SU-DHL-6 (cell line): ENCODE results near the gene DPAGT1.

Experiments
- H2AFZ ChIP-seq: fragments of 200-600 bp; sonication (generic); 2 replicates; pipeline ENCODE4 v1.6.1; 2014; ENCODE audit warnings: low read depth, mild to moderate bottlenecking, moderate library complexity, mixed read lengths, antibody characterized with exemption, low read length; ENCODE audit not compliant: severe bottlenecking
- H3F3A ChIP-seq: fragments of 200-600 bp; shearing (Covaris generic); 2 replicates; pipeline ENCODE4 v1.6.0; 2016; ENCODE audit warnings: antibody characterized with exemption, mild to moderate bottlenecking; ENCODE audit not compliant: insufficient read depth
- H3K27ac ChIP-seq: fragments of 200-600 bp; sonication (generic); 2 replicates; pipeline ENCODE4 v1.5.1; 2016; ENCODE audit warnings: low read depth, mild to moderate bottlenecking, low read length, moderate library complexity, mixed read lengths
- H3K27me3 ChIP-seq: fragments of 200-600 bp; sonication (generic), shearing (Covaris generic); 2 replicates; pipeline ENCODE4 v1.6.0; 2014; ENCODE audit warnings: mild to moderate bottlenecking, low read length
- H3K36me3 ChIP-seq: fragments of 200-600 bp; sonication (generic); 2 replicates; pipeline ENCODE4 v1.6.1; 2014; ENCODE audit warnings: mild to moderate bottlenecking, low read length, mixed read lengths
- H3K4me2 ChIP-seq: fragments of 300-600, 200-600 bp; shearing (Covaris generic), sonication (generic); 2 replicates; pipeline ENCODE4 v1.6.0; 2014; ENCODE audit warnings: low read length, low read depth, mild to moderate bottlenecking; ENCODE audit not compliant: poor library complexity, severe bottlenecking
- H3K4me3 ChIP-seq: fragments of 200-600 bp; sonication (generic); 2 replicates; pipeline ENCODE4 v1.5.1; 2014; ENCODE audit warnings: antibody characterized with exemption, low read length, mild to moderate bottlenecking, mixed read lengths; ENCODE audit not compliant: insufficient read depth, poor library complexity, severe bottlenecking
- H3K79me2 ChIP-seq: fragments of 200-600 bp; sonication (generic); 2 replicates; pipeline ENCODE4 v1.6.1; 2014; ENCODE audit warnings: mild to moderate bottlenecking, low read length, moderate library complexity; ENCODE audit not compliant: insufficient read depth
- H3K9ac ChIP-seq: fragments of 200-600 bp; sonication (generic); 2 replicates; pipeline ENCODE4 v1.7.0; 2014; ENCODE audit warnings: mild to moderate bottlenecking, low read length
- H3K9me2 ChIP-seq: fragments of 200-600 bp; sonication (generic); replicated peaks from 2 replicates; pipeline ENCODE4 v1.6.1; 2014; ENCODE audit warnings: low read length; ENCODE audit not compliant: insufficient read depth
- H3K9me3 ChIP-seq: fragments of 200-600 bp; sonication (generic); 2 replicates; pipeline ENCODE4 v1.6.1; 2014; ENCODE audit warnings: low read length, mixed read lengths; ENCODE audit not compliant: insufficient read depth
- H4K20me1 ChIP-seq: fragments of 200-600 bp; sonication (generic); 2 replicates; pipeline ENCODE4 v1.6.1; 2014; ENCODE audit warnings: low read depth, mild to moderate bottlenecking, antibody characterized with exemption, low read length, moderate library complexity, mixed read lengths
- EZH2phosphoT487 ChIP-seq: fragments of 200-600 bp; sonication (generic), shearing (Covaris generic); conservative IDR thresholded peaks from 2 replicates; pipeline ENCODE4 v1.6.1; 2018; ENCODE audit warnings: mild to moderate bottlenecking, antibody characterized with exemption, low read length, moderate library complexity, mixed read lengths
- TF ChIP-seq, protein P1 (sequence below): fragments of 200-600 bp; sonication (generic); IDR thresholded peaks from one replicate; pipeline ENCODE4 v1.5.1; 2017; ENCODE audit warnings: antibody characterized with exemption, mild to moderate bottlenecking, low read length, moderate library complexity; ENCODE audit not compliant: insufficient read depth, poor library complexity, severe bottlenecking

DPAGT1 gene

GRCh38 chr11:119118946-119119345 is 17.3 kb upstream of the DPAGT1 start:
- Histone ChIP-seq H3K36me3 (no peaks in the 10 kb centered on the region), H3F3A (peaks cover 16% of the 10 kb centered on the region), H3K9me2 (no peaks in the 10 kb centered on the region), H3K79me2 (peaks cover 24% of the 10 kb centered on the region), H3K4me2 (no peak overlapping the region), H3K27ac (no peak overlapping the region), H4K20me1 (no peaks in the 10 kb centered on the region), H3K9me3 (no peaks in the 10 kb centered on the region), H3K4me3 (no peak overlapping the region), H3K27me3 (no peaks in the 10 kb centered on the region), H2AFZ (no peak overlapping the region), H3K9ac (no peak overlapping the region)
- TF ChIP-seq, protein P1, sequence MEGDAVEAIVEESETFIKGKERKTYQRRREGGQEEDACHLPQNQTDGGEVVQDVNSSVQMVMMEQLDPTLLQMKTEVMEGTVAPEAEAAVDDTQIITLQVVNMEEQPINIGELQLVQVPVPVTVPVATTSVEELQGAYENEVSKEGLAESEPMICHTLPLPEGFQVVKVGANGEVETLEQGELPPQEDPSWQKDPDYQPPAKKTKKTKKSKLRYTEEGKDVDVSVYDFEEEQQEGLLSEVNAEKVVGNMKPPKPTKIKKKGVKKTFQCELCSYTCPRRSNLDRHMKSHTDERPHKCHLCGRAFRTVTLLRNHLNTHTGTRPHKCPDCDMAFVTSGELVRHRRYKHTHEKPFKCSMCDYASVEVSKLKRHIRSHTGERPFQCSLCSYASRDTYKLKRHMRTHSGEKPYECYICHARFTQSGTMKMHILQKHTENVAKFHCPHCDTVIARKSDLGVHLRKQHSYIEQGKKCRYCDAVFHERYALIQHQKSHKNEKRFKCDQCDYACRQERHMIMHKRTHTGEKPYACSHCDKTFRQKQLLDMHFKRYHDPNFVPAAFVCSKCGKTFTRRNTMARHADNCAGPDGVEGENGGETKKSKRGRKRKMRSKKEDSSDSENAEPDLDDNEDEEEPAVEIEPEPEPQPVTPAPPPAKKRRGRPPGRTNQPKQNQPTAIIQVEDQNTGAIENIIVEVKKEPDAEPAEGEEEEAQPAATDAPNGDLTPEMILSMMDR: no peak
- TF ChIP-seq EZH2phosphoT487: no peak

DNA sequence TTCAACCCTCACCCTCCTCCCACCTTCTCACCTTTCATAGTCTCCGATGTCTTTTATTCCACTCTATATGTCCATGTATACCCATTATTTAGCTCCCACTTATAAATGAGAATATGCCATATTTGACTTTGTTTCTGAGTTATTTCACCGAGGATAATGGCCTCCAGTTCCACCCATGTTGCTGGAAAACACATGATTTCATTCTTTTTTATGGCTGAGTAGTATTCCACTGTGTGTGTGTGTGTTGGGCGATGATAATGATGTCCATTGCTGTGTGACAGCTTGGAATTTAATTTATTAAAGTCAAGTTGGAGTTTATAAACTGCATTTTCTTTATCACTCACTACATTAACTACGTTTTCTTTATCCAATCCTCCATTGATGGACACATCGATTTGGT is 16.6 kb upstream of the DPAGT1 start:
- H3K4me3 ChIP-seq: no peak overlapping the region

GRCh38 chr11:119117004-119117706 is 15.5 kb upstream of the DPAGT1 start:
- TF ChIP-seq, protein P1: no peak
- TF ChIP-seq EZH2phosphoT487: no peak
- H4K20me1 ChIP-seq: no peaks in the 10 kb centered on the region

More for the DNA sequence above, 16.6 kb upstream of the DPAGT1 start:
- no peak overlapping the region for H3K4me2 ChIP-seq
- H3K27me3 ChIP-seq: no peaks in the 10 kb centered on the region
- no peak overlapping the region for H3K9ac ChIP-seq
- no peak overlapping the region for H3K27ac ChIP-seq
- H3K9me2 ChIP-seq: no peaks in the 10 kb centered on the region
- H3K9me3 ChIP-seq: no peaks in the 10 kb centered on the region
- no peak overlapping the region for H2AFZ ChIP-seq
- no peaks in the 10 kb centered on the region for H3K36me3 ChIP-seq
- H3F3A ChIP-seq: peaks cover 16% of the 10 kb centered on the region
- no peak for TF ChIP-seq EZH2phosphoT487
- TF ChIP-seq, protein P1: no peak
- peaks cover 17% of the 10 kb centered on the region for H3K79me2 ChIP-seq
- H4K20me1 ChIP-seq: no peaks in the 10 kb centered on the region

More at GRCh38 chr11:119117004-119117706, 15.5 kb upstream of the DPAGT1 start:
- H2AFZ ChIP-seq: no peak overlapping the region
- no peaks in the 10 kb centered on the region for H3K9me2 ChIP-seq
- H3K79me2 ChIP-seq: peaks cover 7% of the 10 kb centered on the region
- no peaks in the 10 kb centered on the region for H3K36me3 ChIP-seq
- no peaks in the 10 kb centered on the region for H3K27me3 ChIP-seq
- no peak overlapping the region for H3K27ac ChIP-seq
- no peak overlapping the region for H3K4me2 ChIP-seq
- H3K9ac ChIP-seq: no peak overlapping the region
- H3K9me3 ChIP-seq: no peaks in the 10 kb centered on the region
- no peak overlapping the region for H3K4me3 ChIP-seq
- H3F3A ChIP-seq: peaks cover 16% of the 10 kb centered on the region
